TTC549 (cell line): ENCODE measurements around the gene KCNQ1OT1.

ENCODE experiments used
- FAIRE-seq: peaks from 2 replicates; lab custom pipeline; 2012; peaks lifted over from hg19 to GRCh38; lab: Jason Lieb, UNC

Gene KCNQ1OT1

GRCh38 chr11:2686360-2687222, 13.2 kb downstream of the KCNQ1OT1 start:
- no peak for FAIRE-seq

- FAIRE-seq, result no peak
These were observed 14.0 kb downstream of the KCNQ1OT1 start for GRCh38 chr11:2685566-2686359.

DNA sequence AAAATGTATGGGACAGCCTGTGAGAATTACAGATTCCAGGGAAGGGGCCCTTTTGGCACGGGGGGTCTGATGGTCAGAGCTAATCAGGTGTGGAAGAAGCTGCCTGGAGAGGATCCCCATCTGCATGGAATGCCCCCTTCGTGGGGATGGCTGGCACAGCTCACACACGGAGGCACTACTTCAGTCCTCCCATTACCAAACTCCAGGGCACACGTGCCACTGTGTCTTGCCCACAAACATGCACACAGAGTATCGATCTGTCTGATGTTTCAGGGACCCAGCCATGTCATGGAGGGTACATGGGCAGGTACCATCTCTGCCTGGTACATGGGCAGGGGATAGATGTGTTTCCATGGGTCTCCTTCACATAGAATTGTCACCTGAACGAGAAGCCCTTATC, 14.7 kb downstream of the KCNQ1OT1 start:
- no peak for FAIRE-seq

- no peak for FAIRE-seq
These were observed 15.2 kb downstream of the KCNQ1OT1 start for GRCh38 chr11:2684581-2684980.

GRCh38 chr11:2683806-2684205, 16.0 kb downstream of the KCNQ1OT1 start:
- no peak for FAIRE-seq

- FAIRE-seq, result no peak
These were observed 18.2 kb downstream of the KCNQ1OT1 start for GRCh38 chr11:2681408-2682145.

GRCh38 chr11:2679011-2679676, 20.6 kb downstream of the KCNQ1OT1 start:
- FAIRE-seq, result no peak

DNA sequence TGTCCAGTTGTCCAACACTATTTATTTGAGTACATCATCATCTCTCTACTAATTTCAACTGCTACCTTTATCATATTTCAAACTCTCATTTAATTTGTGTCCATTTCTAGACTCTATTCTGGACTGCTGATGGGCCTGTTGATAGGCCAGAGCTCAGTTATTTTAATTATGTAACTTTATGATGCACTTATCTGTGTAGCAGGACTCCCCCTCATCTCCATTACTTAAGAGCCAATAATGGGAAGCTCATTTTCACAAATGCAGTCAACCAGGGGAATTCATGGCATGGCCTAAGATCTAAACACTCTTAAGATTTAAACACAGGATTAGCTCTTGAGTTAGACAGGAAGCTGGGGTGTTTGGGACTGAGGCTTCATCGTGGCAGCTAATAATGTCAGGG, 21.4 kb downstream of the KCNQ1OT1 start:
- no peak for FAIRE-seq

DNA sequence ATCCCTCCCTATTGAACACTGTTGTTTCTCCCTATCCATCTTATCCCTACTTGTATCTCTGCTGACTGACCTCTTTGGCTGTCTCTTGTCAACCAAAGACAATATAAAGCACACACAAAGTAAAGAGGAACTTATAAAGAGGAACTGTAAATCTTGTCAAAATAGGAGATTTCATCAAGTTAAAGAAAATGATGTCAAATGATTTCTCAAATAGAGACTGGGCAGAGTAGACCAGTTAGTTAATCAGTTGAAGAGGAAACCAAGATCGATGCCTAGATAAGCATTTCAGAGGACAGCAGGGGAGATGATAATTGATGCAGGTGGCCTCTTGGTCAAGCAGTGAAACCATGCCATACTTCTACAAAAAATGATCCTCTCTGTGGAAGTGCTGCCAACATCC, 22.7 kb downstream of the KCNQ1OT1 start:
- FAIRE-seq, result no peak

- no peak for FAIRE-seq
These were observed 24.3 kb downstream of the KCNQ1OT1 start for GRCh38 chr11:2675540-2675939.

- FAIRE-seq, result no peak
These were observed 25.1 kb downstream of the KCNQ1OT1 start for GRCh38 chr11:2674658-2675131.

DNA sequence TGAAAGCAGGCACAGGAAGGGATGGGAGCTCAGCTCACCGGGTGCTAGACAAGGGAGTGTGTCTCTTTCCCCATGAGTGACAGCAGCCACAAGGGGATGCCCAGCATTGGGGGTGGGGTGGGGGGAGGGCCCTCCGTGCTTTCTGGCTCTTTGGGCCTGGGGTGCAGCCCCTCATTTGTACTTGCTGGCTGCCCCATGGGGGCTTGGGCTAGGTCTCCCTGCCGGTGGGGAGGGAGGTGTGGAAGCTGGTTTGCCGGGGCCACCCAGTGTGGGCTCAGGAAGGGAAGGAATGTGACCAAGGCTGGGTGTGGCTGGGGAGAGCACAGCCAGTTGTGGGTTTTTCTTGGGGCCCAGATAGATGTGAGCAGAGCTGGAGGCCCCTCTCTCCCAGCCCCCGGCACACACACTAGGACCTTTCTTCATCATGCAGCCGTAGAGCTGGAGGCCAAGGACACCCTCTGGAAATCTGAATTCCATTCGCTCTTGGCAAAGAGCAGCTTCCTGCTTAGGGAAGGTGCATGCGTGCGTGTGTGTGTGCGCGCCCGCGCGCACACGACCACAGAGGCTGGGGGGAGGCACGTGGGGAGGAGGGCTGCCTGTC, 25.8 kb downstream of the KCNQ1OT1 start:
- FAIRE-seq, result no peak

- FAIRE-seq, result no peak
These were observed 26.6 kb downstream of the KCNQ1OT1 start for GRCh38 chr11:2673250-2673610.

- no peak for FAIRE-seq
These were observed 27.1 kb downstream of the KCNQ1OT1 start for GRCh38 chr11:2672553-2673249.

DNA sequence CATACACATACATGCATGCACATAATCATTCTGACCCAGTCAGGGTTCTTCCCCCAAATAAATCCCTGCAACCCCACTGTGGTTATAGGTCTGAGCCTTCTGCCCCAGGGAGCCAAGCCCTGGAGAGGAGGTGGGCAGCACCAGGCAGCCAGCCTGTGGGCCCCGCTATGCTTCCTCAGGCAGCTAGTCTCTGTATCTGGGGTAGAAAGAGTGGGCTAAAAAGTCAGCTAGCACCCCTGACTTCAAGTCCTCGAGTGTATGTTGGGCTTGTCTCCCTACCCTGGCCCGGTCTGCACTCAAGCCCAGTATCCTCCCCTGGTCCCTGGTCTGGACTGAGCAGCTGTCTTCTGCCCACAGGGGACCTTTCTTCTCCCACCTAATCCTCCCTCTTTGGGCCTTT, 28.0 kb downstream of the KCNQ1OT1 start:
- FAIRE-seq, result no peak

- no peak for FAIRE-seq
These were observed 29.2 kb downstream of the KCNQ1OT1 start for GRCh38 chr11:2670541-2671100.

DNA sequence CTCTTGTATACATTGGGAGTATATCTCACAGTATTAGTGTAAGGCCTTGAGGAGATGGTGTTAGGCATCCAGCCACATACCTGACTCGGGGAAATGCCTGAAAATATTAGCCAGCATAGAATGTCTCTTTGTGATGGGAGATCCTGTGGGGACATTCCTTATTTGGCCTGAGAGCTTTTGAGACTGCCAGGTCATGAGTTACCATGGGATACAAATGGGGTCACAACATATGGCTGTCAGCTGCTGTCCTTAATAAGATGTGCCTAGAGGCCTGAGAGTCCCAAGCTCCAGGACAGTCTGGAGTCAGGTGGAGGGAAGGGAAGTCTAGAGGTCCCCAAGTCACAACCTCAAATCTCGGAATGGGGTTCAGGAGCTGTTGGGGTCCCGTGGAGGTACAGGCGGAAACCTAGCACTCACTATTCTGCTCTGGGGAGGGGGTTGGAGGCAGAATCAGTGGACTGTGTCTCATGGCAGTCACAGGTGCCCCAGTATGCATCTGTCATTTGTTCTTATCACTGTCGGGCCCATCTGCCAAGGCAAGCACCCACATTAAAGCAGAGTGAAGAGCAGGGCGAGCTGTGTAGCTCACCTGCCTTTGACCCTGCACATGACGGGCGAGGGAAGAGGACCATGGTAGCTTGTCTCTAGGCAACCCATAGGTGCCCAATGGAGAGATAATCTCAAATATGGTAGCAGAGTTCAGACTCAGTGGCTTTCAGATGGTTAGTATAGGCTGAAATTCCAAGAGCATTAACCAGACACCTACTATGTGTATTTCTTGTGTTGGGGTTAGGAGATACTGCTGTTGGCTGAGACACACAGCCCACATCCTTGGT, 29.9 kb downstream of the KCNQ1OT1 start:
- no peak for FAIRE-seq

GRCh38 chr11:2668876-2669275, 30.9 kb downstream of the KCNQ1OT1 start:
- FAIRE-seq, result no peak

GRCh38 chr11:2667940-2668339, 31.9 kb downstream of the KCNQ1OT1 start:
- no peak for FAIRE-seq
